ENCODE measurements around the gene PRDM9. TPM values are rescaled to one million over a fixed set of nuclear protein-coding genes. Genes with fewer than 3 reads are reported as not detected.

The PRDM9 gene
- total RNA-seq, result not detected

GRCh38 chr5:23507278-23507685, at the start of gene PRDM9:
TSS of gene PRDM9 (plus strand) at chr5:23507609. CDS start at chr5:23509034, 1,425 bp downstream.
- intact Hi-C loops (cut with DNase I; ENCODE audit: low total_unique reads), result loop anchor here (10.0 kb wide), 1 partner anchor 248 kb away; no protein-coding TSS in a partner anchor
- Histone ChIP-seq H3K9me3 (no peaks in the 10 kb centered on the region), H3K4me3 (peak within 1 kb of the TSS in 1 of 3 donors; percentile 41), H3K27ac (no peak within 1 kb of the TSS), H3K36me3 (no peaks in the 10 kb centered on the region), H3K27me3 (no peaks in the 10 kb centered on the region), H3K4me1 (no peaks in the 10 kb centered on the region)
- DNase-seq (ENCODE audit: low spot score in 2 of 2), result peak in 1 of 2 donors; percentile 59
- no peak for TF ChIP-seq POLR2AphosphoS5 (IDR thresholded peaks at IDR 0.05)
- TF ChIP-seq CTCF (IDR thresholded peaks at IDR 0.05), result no peak
- TF ChIP-seq POLR2A (IDR thresholded peaks at IDR 0.05), result no peak

GRCh38 chr5:23457780-23458179, 49.6 kb upstream of the PRDM9 start:
- intact Hi-C loops (cut with DNase I; ENCODE audit: low total_unique reads), result no loop called here

GRCh38 chr5:23459214-23459613, 48.2 kb upstream of the PRDM9 start:
- Histone ChIP-seq H3K4me1 (no peaks in the 10 kb centered on the region), H3K9me3 (no peaks in the 10 kb centered on the region), H3K27me3 (no peaks in the 10 kb centered on the region), H3K36me3 (no peaks in the 10 kb centered on the region), H3K4me3 (no peak overlapping the region), H3K27ac (no peak overlapping the region)
- no peak for TF ChIP-seq POLR2A (IDR thresholded peaks at IDR 0.05)
- intact Hi-C loops (cut with DNase I; ENCODE audit: low total_unique reads), result no loop called here
- DNase-seq (ENCODE audit: low spot score in 2 of 2), result no peak

More at GRCh38 chr5:23457780-23458179, 49.6 kb upstream of the PRDM9 start:
- H3K4me3 ChIP-seq, result no peak overlapping the region
- H3K27me3 ChIP-seq, result no peaks in the 10 kb centered on the region
- no peaks in the 10 kb centered on the region for H3K4me1 ChIP-seq
- no peaks in the 10 kb centered on the region for H3K36me3 ChIP-seq
- H3K27ac ChIP-seq, result no peak overlapping the region
- no peak for TF ChIP-seq CTCF (IDR thresholded peaks at IDR 0.05)
- no peaks in the 10 kb centered on the region for H3K9me3 ChIP-seq
- DNase-seq (ENCODE audit: low spot score in 2 of 2), result no peak

- Histone ChIP-seq H3K27ac (no peak overlapping the region), H3K9me3 (no peaks in the 10 kb centered on the region), H3K36me3 (no peaks in the 10 kb centered on the region), H3K4me3 (no peak overlapping the region), H3K27me3 (no peaks in the 10 kb centered on the region), H3K4me1 (no peaks in the 10 kb centered on the region)
- TF ChIP-seq POLR2A (IDR thresholded peaks at IDR 0.05), result no peak
- TF ChIP-seq POLR2AphosphoS5 (IDR thresholded peaks at IDR 0.05), result no peak
- no peak for TF ChIP-seq CTCF (IDR thresholded peaks at IDR 0.05)
- DNase-seq (ENCODE audit: low spot score in 2 of 2), result no peak
- intact Hi-C loops (cut with DNase I; ENCODE audit: low total_unique reads), result no loop called here
Measured at GRCh38 chr5:23461576-23461975, 45.8 kb upstream of the PRDM9 start.

GRCh38 chr5:23466401-23466912, 41.0 kb upstream of the PRDM9 start:
- DNase-seq (ENCODE audit: low spot score in 2 of 2), result no peak
- Histone ChIP-seq H3K4me3 (no peak overlapping the region), H3K27me3 (no peaks in the 10 kb centered on the region), H3K4me1 (no peaks in the 10 kb centered on the region), H3K9me3 (no peaks in the 10 kb centered on the region), H3K27ac (no peak overlapping the region), H3K36me3 (no peaks in the 10 kb centered on the region)
- intact Hi-C loops (cut with DNase I; ENCODE audit: low total_unique reads), result no loop called here
- no peak for TF ChIP-seq POLR2A (IDR thresholded peaks at IDR 0.05)
- TF ChIP-seq CTCF (IDR thresholded peaks at IDR 0.05), result no peak
- no peak for TF ChIP-seq POLR2AphosphoS5 (IDR thresholded peaks at IDR 0.05)

- intact Hi-C loops (cut with DNase I; ENCODE audit: low total_unique reads), result no loop called here
- DNase-seq (ENCODE audit: low spot score in 2 of 2), result no peak
- no peaks in the 10 kb centered on the region for H3K4me1 ChIP-seq
Measured at GRCh38 chr5:23468658-23469057, 38.8 kb upstream of the PRDM9 start.

More at GRCh38 chr5:23468658-23469057, 38.8 kb upstream of the PRDM9 start:
- H3K9me3 ChIP-seq, result no peaks in the 10 kb centered on the region
- no peaks in the 10 kb centered on the region for H3K27me3 ChIP-seq
- no peak overlapping the region for H3K4me3 ChIP-seq
- no peak overlapping the region for H3K27ac ChIP-seq
- TF ChIP-seq POLR2A (IDR thresholded peaks at IDR 0.05), result no peak
- TF ChIP-seq CTCF (IDR thresholded peaks at IDR 0.05), result no peak
- no peak for TF ChIP-seq POLR2AphosphoS5 (IDR thresholded peaks at IDR 0.05)
- no peaks in the 10 kb centered on the region for H3K36me3 ChIP-seq
